Stimulated activated CD8-positive, alpha-beta memory T cell treated with anti-CD3 and anti-CD28 coated beads, Interleukin-15, amount 100 ng/mL, for 4 hours (primary cell): ENCODE data around the gene DNAI7.

Source experiments
- DNase-seq, 2 donors: peaks; one replicate each; pipeline ENCODE4 v3.0.0-alpha.2; 2020; ENCODE audit warnings: low read depth in 2 of 2

The DNAI7 gene

GRCh38 chr12:25195056-25195971 lies at the start of gene DNAI7, which contains the start of gene ETFRF1:
Gene DNAI7, minus strand, starts transcription at chr12:25195160. Its CDS starts 82 bp downstream, at chr12:25195078.
Gene ETFRF1, plus strand, starts transcription at chr12:25195237. Its CDS starts 8,720 bp downstream, at chr12:25203957.
- peak; percentile 84 to 86 for DNase-seq

GRCh38 chr12:25243680-25243990 lies 48.7 kb upstream of the DNAI7 start:
- DNase-seq = no peak

GRCh38 chr12:25242981-25243679 lies 48.2 kb upstream of the DNAI7 start:
- no peak for DNase-seq

GRCh38 chr12:25241167-25242020 lies 46.4 kb upstream of the DNAI7 start:
- DNase-seq = no peak

GRCh38 chr12:25236626-25237025 lies 41.7 kb upstream of the DNAI7 start:
- no peak for DNase-seq

GRCh38 chr12:25236190-25236589 lies 41.2 kb upstream of the DNAI7 start:
- no peak for DNase-seq

GRCh38 chr12:25213338-25213737 lies 18.4 kb upstream of the DNAI7 start:
- DNase-seq = no peak

- DNase-seq = no peak
Measured at GRCh38 chr12:25208554-25208953, 13.6 kb upstream of the DNAI7 start.

- DNase-seq = no peak
Measured at GRCh38 chr12:25207846-25208245, 12.9 kb upstream of the DNAI7 start.

GRCh38 chr12:25207411-25207810 lies 12.5 kb upstream of the DNAI7 start:
- DNase-seq = no peak

- DNase-seq = no peak
Measured at GRCh38 chr12:25202137-25202536, 7.2 kb upstream of the DNAI7 start.

GRCh38 chr12:25200703-25201102 lies 5.7 kb upstream of the DNAI7 start:
- no peak for DNase-seq

GRCh38 chr12:25197608-25198007 lies 2.6 kb upstream of the DNAI7 start:
- DNase-seq = no peak

GRCh38 chr12:25194722-25195055 lies 271 bp downstream of the DNAI7 start:
- no peak for DNase-seq

- DNase-seq = no peak
Measured at GRCh38 chr12:25194214-25194613, 746 bp downstream of the DNAI7 start.

- DNase-seq = no peak
Measured at GRCh38 chr12:25190793-25191192, 4.2 kb downstream of the DNAI7 start.

GRCh38 chr12:25189656-25190055 lies 5.3 kb downstream of the DNAI7 start:
- DNase-seq = no peak

- DNase-seq = no peak
Measured at GRCh38 chr12:25187781-25188180, 7.2 kb downstream of the DNAI7 start.

- no peak for DNase-seq
Measured at GRCh38 chr12:25186788-25187402, 8.1 kb downstream of the DNAI7 start.

GRCh38 chr12:25186038-25186787 lies 8.7 kb downstream of the DNAI7 start:
- DNase-seq = no peak

GRCh38 chr12:25184132-25184531 lies 10.8 kb downstream of the DNAI7 start:
- no peak for DNase-seq
